Endothelial cell of umbilical vein (primary cell): Measurements from ENCODE around the gene MUCL3. TPM values are rescaled to one million over a fixed set of nuclear protein-coding genes. Genes with fewer than 3 reads are reported as not detected.

ENCODE experiments used
- BruUV-seq: library from RNA; stranded (reverse); fragments of 400-500 nt; replicated peaks from 2 replicates; lab custom pipeline; 2021; lab: Mats Ljungman, UMichigan
- CTCF ChIA-PET: fragments of 300-600, 350-600 bp; sonication (Branson Sonifier 250); formaldehyde crosslinking; loops from one replicate; lab custom pipeline; 2021; ENCODE audit warnings: antibody characterized with exemption, inconsistent platforms; lab: Charles Lee
- POLR2A ChIA-PET: fragments of 300-600, 350-600 bp; sonication (Branson Sonifier 250); formaldehyde crosslinking; loops from one replicate; lab custom pipeline; 2021; ENCODE audit warnings: antibody characterized with exemption, inconsistent platforms; lab: Charles Lee
- DNase-seq: peaks from one replicate; pipeline ENCODE4 v3.0.0-alpha.2; 2011; ENCODE audit warnings: low read depth, low spot score
- FAIRE-seq: peaks from 2 replicates; lab custom pipeline; 2011; peaks lifted over from hg19 to GRCh38; lab: Jason Lieb, UNC
- H2AFZ ChIP-seq: 2 replicates; pipeline ENCODE4 v1.6.0; 2012; ENCODE audit warnings: low read depth, low read length, control low read depth, inconsistent platforms
- H3K27ac ChIP-seq: 2 replicates; pipeline ENCODE4 v1.5.1; 2011; ENCODE audit warnings: low read depth, mild to moderate bottlenecking, control low read depth, low read length, moderate library complexity; ENCODE audit not compliant: insufficient read depth
- H3K27me3 ChIP-seq, 2 experiments: 2 replicates each; pipeline versions ENCODE4 v1.6.0 to v1.6.1; 2011; ENCODE audit warnings: low read length in 2 of 2, mixed read lengths in 1 of 2; ENCODE audit not compliant: control insufficient read depth in 2 of 2, insufficient read depth in 2 of 2
- H3K36me3 ChIP-seq, 2 experiments: 2 replicates in 1 of 2; 3 replicates in 1 of 2; pipeline ENCODE4 v1.5.1; 2011; ENCODE audit warnings: low read length in 2 of 2, mild to moderate bottlenecking in 1 of 2, moderate library complexity in 1 of 2; ENCODE audit not compliant: control insufficient read depth in 2 of 2, insufficient read depth in 2 of 2; ENCODE audit errors: extremely low read depth in 1 of 2
- H3K4me1 ChIP-seq: 3 replicates; pipeline ENCODE4 v1.5.1; 2011; ENCODE audit warnings: mild to moderate bottlenecking, low read length; ENCODE audit not compliant: control insufficient read depth, insufficient read depth; ENCODE audit errors: extremely low read depth
- H3K4me2 ChIP-seq: 2 replicates; pipeline ENCODE4 v1.6.1; 2011; ENCODE audit warnings: low read length, control low read depth, mixed read lengths; ENCODE audit not compliant: insufficient read depth
- H3K4me3 ChIP-seq, 3 experiments: fragments of 200-600 bp in 1 of 3; sonication (generic), shearing (Covaris generic) in 1 of 3; replicated peaks in 1 of 3; 2 replicates each; pipeline ENCODE4 v1.5.1; 2011 to 2016; ENCODE audit warnings: control low read depth in 3 of 3, low read length in 3 of 3, mild to moderate bottlenecking in 2 of 3, inconsistent platforms in 1 of 3, low read depth in 1 of 3, moderate library complexity in 1 of 3; ENCODE audit not compliant: insufficient read depth in 1 of 3
- H3K79me2 ChIP-seq: 2 replicates; pipeline ENCODE4 v1.6.0; 2012; ENCODE audit warnings: low read length, inconsistent platforms; ENCODE audit not compliant: control insufficient read depth, insufficient read depth
- H3K9ac ChIP-seq: replicated peaks from 2 replicates; pipeline ENCODE3; 2011; ENCODE audit warnings: low read length, control low read depth; ENCODE audit not compliant: insufficient read depth; ENCODE audit errors: extremely low read depth
- H3K9me1 ChIP-seq: replicated peaks from 3 replicates; pipeline ENCODE4 v1.6.0; 2011; ENCODE audit warnings: mild to moderate bottlenecking, low read length; ENCODE audit not compliant: control insufficient read depth, insufficient read depth; ENCODE audit errors: extremely low read depth
- H3K9me3 ChIP-seq: replicated peaks from 2 replicates; pipeline ENCODE4 v1.5.1; 2012; ENCODE audit warnings: low read length, inconsistent platforms; ENCODE audit not compliant: control insufficient read depth, insufficient read depth
- H4K20me1 ChIP-seq: replicated peaks from 2 replicates; pipeline ENCODE3; 2011; ENCODE audit warnings: mild to moderate bottlenecking, low read length; ENCODE audit not compliant: control insufficient read depth, insufficient read depth; ENCODE audit errors: extremely low read depth
- EZH2 ChIP-seq: IDR thresholded peaks from 2 replicates; pipeline ENCODE4 v1.6.1; 2012; ENCODE audit warnings: borderline replicate concordance, low read depth, mild to moderate bottlenecking, moderate library complexity, low read length, inconsistent platforms; ENCODE audit not compliant: severe bottlenecking
- FOS ChIP-seq: IDR thresholded peaks from 2 replicates; pipeline ENCODE4 v1.6.1; 2011; ENCODE audit warnings: mild to moderate bottlenecking, low read length, moderate library complexity, borderline replicate concordance; ENCODE audit not compliant: insufficient read depth
- GATA2 ChIP-seq: IDR thresholded peaks from 2 replicates; pipeline ENCODE4 v1.7.0; 2011; ENCODE audit warnings: low read depth, mild to moderate bottlenecking, moderate library complexity, mixed read lengths, low read length; ENCODE audit not compliant: insufficient read length, insufficient read depth
- JUN ChIP-seq: IDR thresholded peaks from 2 replicates; pipeline ENCODE4 v1.6.1; 2011; ENCODE audit warnings: borderline replicate concordance, low read depth; ENCODE audit not compliant: insufficient read length, insufficient read depth
- MYC ChIP-seq: IDR thresholded peaks from one replicate; pipeline ENCODE4 v1.6.1; 2011; ENCODE audit warnings: mild to moderate bottlenecking, low read depth, low read length
- POLR2A ChIP-seq: IDR thresholded peaks from 2 replicates; pipeline ENCODE4 v1.6.1; 2012; ENCODE audit warnings: low read depth, mild to moderate bottlenecking, control low read depth, low read length
- POLR2AphosphoS5 ChIP-seq: IDR thresholded peaks from 2 replicates; pipeline ENCODE4 v1.6.1; 2012; ENCODE audit warnings: low read depth, mild to moderate bottlenecking, control low read depth, low read length, moderate library complexity; ENCODE audit not compliant: insufficient read depth
- dilution Hi-C: fragments of 300-500 bp; cut with MboI; formaldehyde crosslinking; loops from one replicate; pipeline ENCODE4 v1.15.0; 2019; ENCODE audit warnings: low sequenced_read_pairs; ENCODE audit not compliant: extremely low pct_ligation_motif_present
- intact Hi-C: fragments of 100-400 bp; cut with micrococcal nuclease; formaldehyde crosslinking; loops from one replicate; pipeline ENCODE4 v1.10.0; 2022
- polyA plus RNA-seq, 4 experiments: library from polyadenylated mRNA; depleted of rRNA in 3 of 4; stranded (reverse) in 3 of 4; unstranded in 1 of 4; fragments of >200 nt; gene quantifications; 2 replicates each; pipeline versions ENCODE4 v1.2.1 to v1.2.3, GENCODE V29; 2011 to 2012; ENCODE audit warnings: missing spikeins in 1 of 4
- total RNA-seq: library from RNA; stranded (reverse); gene quantifications from 2 replicates; pipeline ENCODE4 v1.2.3, GENCODE V29; 2021
- TF ChIP-seq, protein P1 (sequence below): IDR thresholded peaks from 2 replicates; pipeline ENCODE4 v1.6.1; 2011; ENCODE audit not compliant: insufficient read depth, insufficient read length
- TF ChIP-seq, protein P2 (sequence below), 2 donors: IDR thresholded peaks; 1 replicate in 1 of 2; 2 replicates in 1 of 2; pipeline ENCODE4 v1.5.1; 2011; ENCODE audit warnings: low read length in 2 of 2, mild to moderate bottlenecking in 2 of 2, moderate library complexity in 2 of 2, control low read depth in 1 of 2, inconsistent platforms in 1 of 2, low read depth in 1 of 2; ENCODE audit not compliant: insufficient read depth in 1 of 2; ENCODE audit errors: extremely low read depth in 1 of 2

MUCL3 gene
- total and polyA plus RNA-seq, 2 donors (not counting 3 experiments of a cell fraction or from before 2014, with no cell fraction given) = not detected

DNA sequence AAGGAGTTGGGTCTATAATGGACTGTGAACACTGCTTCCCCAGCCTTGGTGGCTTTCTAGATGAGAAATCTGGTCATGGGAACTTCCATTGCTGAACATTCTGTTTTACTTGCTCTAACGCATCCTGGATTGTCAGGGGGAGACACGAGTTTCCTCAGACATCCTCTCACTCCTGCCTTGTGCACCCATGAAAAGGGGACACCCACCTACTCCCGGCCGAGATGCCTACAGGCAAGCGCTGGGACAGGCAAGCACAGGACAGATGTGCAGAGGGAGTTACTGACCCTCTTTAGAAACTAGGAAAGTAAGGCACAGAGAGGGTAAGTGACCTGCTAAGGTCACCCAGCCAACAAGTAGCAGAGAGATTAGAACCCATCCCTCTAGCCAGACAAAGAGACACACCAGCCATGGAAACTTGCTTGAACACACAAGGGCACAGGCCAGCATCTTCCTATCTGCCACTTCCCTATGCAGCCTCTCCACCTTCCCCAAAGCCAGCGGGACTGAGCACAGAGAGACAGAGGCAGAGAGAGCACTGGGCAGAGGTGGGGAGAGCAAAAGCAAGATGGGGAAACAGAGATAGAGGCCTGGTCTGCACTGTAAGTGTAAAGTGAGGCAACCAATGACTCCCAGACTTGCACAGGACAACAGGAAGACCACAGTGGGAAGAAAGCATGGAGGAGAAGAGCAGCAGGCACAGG, 8.0 kb upstream of the MUCL3 start:
- Histone ChIP-seq H3K9me1 (no peaks in the 10 kb centered on the region), H4K20me1 (no peaks in the 10 kb centered on the region), H2AFZ (no peak overlapping the region), H3K27me3 (peaks cover 0 to 4% of the 10 kb centered on the region in 2 experiments), H3K36me3 (no peaks in the 10 kb centered on the region), H3K79me2 (no peaks in the 10 kb centered on the region), H3K9ac (no peak overlapping the region), H3K4me1 (no peaks in the 10 kb centered on the region), H3K4me3 (no peak overlapping the region), H3K9me3 (no peaks in the 10 kb centered on the region), H3K4me2 (no peak overlapping the region), H3K27ac (no peak overlapping the region)
- dilution Hi-C loops (no loop called here), intact Hi-C loops (no loop called here)
- ChIA-PET POLR2A (no interaction called here), CTCF (interaction anchor here (1.3 kb wide), 1 partner anchor 8 kb away, joined by 5 read pairs; the partner anchor contains the start of gene MUCL3)
- FAIRE-seq = no peak
- BruUV-seq = no TSS peak
- TF ChIP-seq, protein P1, sequence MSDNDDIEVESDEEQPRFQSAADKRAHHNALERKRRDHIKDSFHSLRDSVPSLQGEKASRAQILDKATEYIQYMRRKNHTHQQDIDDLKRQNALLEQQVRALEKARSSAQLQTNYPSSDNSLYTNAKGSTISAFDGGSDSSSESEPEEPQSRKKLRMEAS = no peak
- TF ChIP-seq JUN = no peak
- no peak for TF ChIP-seq EZH2
- TF ChIP-seq, protein P2, sequence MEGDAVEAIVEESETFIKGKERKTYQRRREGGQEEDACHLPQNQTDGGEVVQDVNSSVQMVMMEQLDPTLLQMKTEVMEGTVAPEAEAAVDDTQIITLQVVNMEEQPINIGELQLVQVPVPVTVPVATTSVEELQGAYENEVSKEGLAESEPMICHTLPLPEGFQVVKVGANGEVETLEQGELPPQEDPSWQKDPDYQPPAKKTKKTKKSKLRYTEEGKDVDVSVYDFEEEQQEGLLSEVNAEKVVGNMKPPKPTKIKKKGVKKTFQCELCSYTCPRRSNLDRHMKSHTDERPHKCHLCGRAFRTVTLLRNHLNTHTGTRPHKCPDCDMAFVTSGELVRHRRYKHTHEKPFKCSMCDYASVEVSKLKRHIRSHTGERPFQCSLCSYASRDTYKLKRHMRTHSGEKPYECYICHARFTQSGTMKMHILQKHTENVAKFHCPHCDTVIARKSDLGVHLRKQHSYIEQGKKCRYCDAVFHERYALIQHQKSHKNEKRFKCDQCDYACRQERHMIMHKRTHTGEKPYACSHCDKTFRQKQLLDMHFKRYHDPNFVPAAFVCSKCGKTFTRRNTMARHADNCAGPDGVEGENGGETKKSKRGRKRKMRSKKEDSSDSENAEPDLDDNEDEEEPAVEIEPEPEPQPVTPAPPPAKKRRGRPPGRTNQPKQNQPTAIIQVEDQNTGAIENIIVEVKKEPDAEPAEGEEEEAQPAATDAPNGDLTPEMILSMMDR (IDR thresholded peaks at IDR 0.05; ENCODE audit: extremely low read depth in 1 of 2, insufficient read depth in 1 of 2, low read depth in 1 of 2, low read length in 2 of 2) = no peak
- TF ChIP-seq GATA2 = no peak
- TF ChIP-seq POLR2A = no peak
- TF ChIP-seq MYC = no peak
- TF ChIP-seq POLR2AphosphoS5 = no peak
- TF ChIP-seq FOS = no peak
- DNase-seq = no peak
